CD4-positive, alpha-beta memory T cell (primary cell): Measurements from ENCODE around the gene INAFM1. TPM values are rescaled to one million over a fixed set of nuclear protein-coding genes. Genes with fewer than 3 reads are reported as not detected.

Source experiments
- CTCF ChIA-PET: fragments of 350-600 bp; sonication (Branson Sonifier 250); formaldehyde crosslinking; loops from one replicate; lab custom pipeline; 2021; ENCODE audit warnings: inconsistent platforms; ENCODE audit not compliant: partially characterized antibody; lab: Charles Lee
- POLR2A ChIA-PET: fragments of 350-600 bp; sonication (Branson Sonifier 250); formaldehyde crosslinking; loops from one replicate; lab custom pipeline; 2021; ENCODE audit not compliant: partially characterized antibody; lab: Charles Lee
- DNase-seq, 5 donors: peaks; one replicate each; pipeline versions ENCODE4 v3.0.0 to v3.0.0-alpha.2; 2020 to 2022; ENCODE audit warnings: mixed read lengths in 1 of 5
- H3K27ac ChIP-seq: one replicate; pipeline ENCODE4 v1.7.0; 2013; ENCODE audit warnings: low read depth, low read length
- H3K27me3 ChIP-seq: 2 replicates; pipeline ENCODE4 v1.7.0; 2013; ENCODE audit warnings: mild to moderate bottlenecking, low read length, moderate library complexity; ENCODE audit not compliant: insufficient read depth
- H3K36me3 ChIP-seq: 2 replicates; pipeline ENCODE4 v1.7.0; 2013; ENCODE audit warnings: mild to moderate bottlenecking, low read length, moderate library complexity; ENCODE audit not compliant: insufficient read depth
- H3K4me1 ChIP-seq: 2 replicates; pipeline ENCODE4 v1.7.0; 2013; ENCODE audit warnings: mild to moderate bottlenecking, low read length, moderate library complexity; ENCODE audit not compliant: insufficient read depth
- H3K4me3 ChIP-seq, 2 donors: one replicate each; pipeline ENCODE4 v1.7.0; 2013; ENCODE audit warnings: low read length in 2 of 2, mild to moderate bottlenecking in 1 of 2
- H3K9me3 ChIP-seq, 2 donors: one replicate each; pipeline ENCODE4 v1.7.0; 2013; ENCODE audit warnings: low read length in 2 of 2, control low read depth in 1 of 2; ENCODE audit not compliant: control insufficient read depth in 1 of 2
- H3K27ac Mint-ChIP-seq, 7 donors: one replicate each; pipeline ENCODE4 v1.8.0; 2020 to 2021; ENCODE audit warnings: mixed read lengths in 7 of 7, mild to moderate bottlenecking in 6 of 7, inconsistent platforms in 3 of 7, moderate library complexity in 3 of 7
- H3K27me3 Mint-ChIP-seq, 2 donors: one replicate each; pipeline ENCODE4 v1.8.0; 2020 to 2021; ENCODE audit warnings: mixed read lengths in 2 of 2
- H3K36me3 Mint-ChIP-seq, 2 donors: one replicate each; pipeline ENCODE4 v1.8.0; 2020 to 2021; ENCODE audit warnings: mixed read lengths in 2 of 2, inconsistent platforms in 1 of 2, mild to moderate bottlenecking in 1 of 2
- H3K4me1 Mint-ChIP-seq, 4 donors: one replicate each; pipeline ENCODE4 v1.8.0; 2020 to 2021; ENCODE audit warnings: mixed read lengths in 4 of 4, mild to moderate bottlenecking in 1 of 4
- H3K4me3 Mint-ChIP-seq, 8 donors: one replicate each; pipeline ENCODE4 v1.8.0; 2020 to 2021; ENCODE audit warnings: mixed read lengths in 8 of 8, mild to moderate bottlenecking in 7 of 8, moderate library complexity in 6 of 8, inconsistent platforms in 3 of 8
- H3K9me3 Mint-ChIP-seq, 8 donors: one replicate each; pipeline ENCODE4 v1.8.0; 2020 to 2021; ENCODE audit warnings: mixed read lengths in 8 of 8, mild to moderate bottlenecking in 5 of 8, inconsistent platforms in 3 of 8, moderate library complexity in 1 of 8
- intact Hi-C: fragments of 100-400 bp; cut with micrococcal nuclease; formaldehyde crosslinking; loops from one replicate; pipeline ENCODE4 v1.15.1; 2023
- polyA plus RNA-seq, 2 donors: library from polyadenylated mRNA; unstranded; fragments of 300-500 nt; fragmentation: Illumina TruSeq; gene quantifications; one replicate each; pipeline ENCODE4 v1.2.3, GENCODE V29; 2021
- total RNA-seq, 2 experiments: library from RNA; stranded (reverse); gene quantifications; one replicate each; pipeline ENCODE4 v1.2.3, GENCODE V29; 2021

The INAFM1 gene
- total and polyA plus RNA-seq, 4 experiments from 2014 or later = 1.8 to 16.7 (median 8.5) TPM

DNA sequence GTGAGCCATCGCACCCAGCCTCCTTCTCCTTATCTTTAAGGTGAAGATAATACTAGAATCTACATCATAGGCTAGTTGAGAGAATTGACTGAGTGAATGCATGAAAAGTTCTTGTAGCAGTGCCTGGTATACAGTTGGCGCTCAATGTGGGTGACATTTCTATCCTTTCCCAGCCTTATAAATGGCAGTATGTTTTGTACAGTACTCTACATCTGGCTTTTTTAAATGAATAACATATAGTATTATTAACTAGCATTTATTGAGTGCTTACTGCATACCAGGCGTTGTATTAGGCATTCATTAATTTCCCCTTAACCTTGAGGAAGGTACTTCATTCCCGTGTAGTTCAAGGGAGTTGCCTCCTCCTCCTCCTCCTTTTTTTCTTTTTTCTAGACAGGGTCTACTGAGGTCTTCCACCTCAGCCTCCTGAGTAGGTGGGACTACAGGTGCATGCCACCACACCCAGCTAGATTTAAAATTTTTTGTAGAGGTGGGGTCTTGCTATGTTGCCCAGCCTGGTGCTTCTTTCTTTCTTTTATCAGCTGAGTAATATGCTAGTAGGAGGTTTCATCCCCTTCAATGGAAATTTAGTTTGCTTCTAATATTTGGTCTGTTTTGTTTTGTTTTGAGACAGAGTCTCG, 37.8 kb downstream of the INAFM1 start:
- no peaks in the 10 kb centered on the region for H3K27me3 ChIP-seq
- peak overlapping the region in 1 of 7 donors; percentile 46 for H3K27ac Mint-ChIP-seq
- H3K36me3 Mint-ChIP-seq = no peaks in the 10 kb centered on the region
- ChIA-PET POLR2A (no interaction called here), CTCF (no interaction called here)
- no peaks in the 10 kb centered on the region for H3K36me3 ChIP-seq
- peaks cover 3 to 5% of the 10 kb centered on the region in 2 donors for H3K27me3 Mint-ChIP-seq
- no peak for DNase-seq
- H3K27ac ChIP-seq = no peak overlapping the region
- H3K9me3 ChIP-seq = no peaks in the 10 kb centered on the region
- peaks cover 0 to 2% (median 0%) of the 10 kb centered on the region in 4 donors for H3K4me1 Mint-ChIP-seq
- no peaks in the 10 kb centered on the region for H3K4me1 ChIP-seq
- H3K4me3 Mint-ChIP-seq = no peak overlapping the region
- intact Hi-C loops = no loop called here
- H3K9me3 Mint-ChIP-seq = peaks cover 0 to 2% (median 0%) of the 10 kb centered on the region in 8 donors
- no peak overlapping the region for H3K4me3 ChIP-seq

- POLR2A ChIA-PET = no interaction called here
- no peak overlapping the region for H3K4me3 ChIP-seq
- H3K9me3 ChIP-seq = no peaks in the 10 kb centered on the region
- CTCF ChIA-PET = interaction anchor here (0.6 to 2.0 kb wide), 2 partner anchors 78 to 553 kb away, joined by 3 to 6 read pairs; no protein-coding TSS in a partner anchor
- no peak for DNase-seq
- no peaks in the 10 kb centered on the region for H3K27me3 ChIP-seq
- no peak overlapping the region for H3K4me3 Mint-ChIP-seq
- intact Hi-C loops = no loop called here
- H3K27me3 Mint-ChIP-seq = peaks cover 3 to 7% of the 10 kb centered on the region in 2 donors
- no peaks in the 10 kb centered on the region for H3K36me3 ChIP-seq
- H3K4me1 ChIP-seq = no peaks in the 10 kb centered on the region
- peak overlapping the region in 2 of 7 donors; percentile 38 to 53 for H3K27ac Mint-ChIP-seq
- no peaks in the 10 kb centered on the region for H3K36me3 Mint-ChIP-seq
- peaks cover 0 to 2% (median 0%) of the 10 kb centered on the region in 4 donors for H3K4me1 Mint-ChIP-seq
- H3K27ac ChIP-seq = no peak overlapping the region
- peaks cover 0 to 2% (median 0%) of the 10 kb centered on the region in 8 donors for H3K9me3 Mint-ChIP-seq
Measured at GRCh38 chr19:47313754-47314295, 39.1 kb downstream of the INAFM1 start.

DNA sequence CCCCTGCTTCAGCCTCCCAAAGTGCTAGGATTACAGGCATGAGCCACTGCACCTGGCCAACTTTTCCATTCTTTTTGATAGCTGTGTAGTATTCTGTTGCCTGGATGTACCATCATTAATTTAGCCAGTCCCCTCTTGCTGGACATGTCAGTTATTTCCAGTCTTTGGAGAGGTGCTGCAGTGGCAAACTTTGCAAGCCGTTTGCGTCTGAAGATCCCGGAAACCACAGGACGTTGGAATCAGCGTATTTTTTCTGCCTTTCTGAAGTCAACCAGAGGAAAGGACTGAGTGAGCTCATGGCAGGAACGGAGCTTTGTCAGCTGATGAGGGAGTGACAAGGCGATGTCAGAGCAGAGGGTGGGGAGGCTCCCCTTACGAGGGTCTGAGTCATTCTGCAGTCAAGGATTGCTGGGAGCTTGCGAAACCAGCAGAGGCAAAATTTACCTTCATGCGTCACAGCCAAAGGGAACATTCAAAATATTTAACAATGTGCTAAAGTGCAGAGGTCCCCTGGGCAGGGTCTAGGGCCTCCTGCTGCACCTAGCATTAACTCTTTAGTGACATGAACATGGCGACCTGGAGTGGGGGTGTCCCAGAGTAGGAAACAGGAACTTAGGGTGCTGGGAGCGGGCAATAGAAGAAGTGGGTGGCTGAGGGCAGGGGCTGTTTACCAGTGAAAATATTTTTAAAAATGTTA, 40.6 kb downstream of the INAFM1 start:
- peaks cover 0 to 2% (median 0%) of the 10 kb centered on the region in 4 donors for H3K4me1 Mint-ChIP-seq
- Histone ChIP-seq H3K9me3 (no peaks in the 10 kb centered on the region), H3K4me1 (no peaks in the 10 kb centered on the region), H3K4me3 (no peak overlapping the region), H3K27ac (no peak overlapping the region), H3K36me3 (no peaks in the 10 kb centered on the region), H3K27me3 (no peaks in the 10 kb centered on the region)
- no peaks in the 10 kb centered on the region for H3K36me3 Mint-ChIP-seq
- H3K27ac Mint-ChIP-seq = no peak overlapping the region
- POLR2A ChIA-PET = no interaction called here
- DNase-seq = no peak
- H3K27me3 Mint-ChIP-seq = peaks cover 5 to 11% of the 10 kb centered on the region in 2 donors
- intact Hi-C loops = no loop called here
- peaks cover 0 to 2% (median 0%) of the 10 kb centered on the region in 8 donors for H3K9me3 Mint-ChIP-seq
- CTCF ChIA-PET = interaction anchor here (2.0 kb wide), 1 partner anchor 76 kb away, joined by 6 read pairs; no protein-coding TSS in a partner anchor
- no peak overlapping the region for H3K4me3 Mint-ChIP-seq

DNA sequence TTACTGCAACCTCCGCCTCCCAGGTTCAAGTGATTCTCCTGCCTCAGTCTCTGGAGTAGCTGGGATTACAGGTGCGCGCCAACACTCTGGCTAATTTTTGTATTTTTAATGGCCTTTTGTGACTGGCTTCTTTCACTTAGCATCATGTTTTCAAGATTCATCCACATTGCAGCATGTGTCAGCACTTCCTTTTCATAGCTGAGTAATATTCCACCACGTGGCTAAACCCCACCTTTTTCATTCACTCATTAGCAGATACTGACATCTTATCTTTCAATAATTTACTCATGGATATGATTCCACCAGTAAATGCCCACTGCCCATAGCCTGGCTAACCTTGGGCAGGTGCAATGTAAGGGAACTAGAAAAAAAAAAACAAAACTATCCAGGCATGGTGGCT, 41.8 kb downstream of the INAFM1 start:
- no peak overlapping the region for H3K4me3 Mint-ChIP-seq
- intact Hi-C loops = no loop called here
- H3K27ac Mint-ChIP-seq = no peak overlapping the region
- peaks cover 0 to 2% (median 0%) of the 10 kb centered on the region in 8 donors for H3K9me3 Mint-ChIP-seq
- Histone ChIP-seq H3K27me3 (no peaks in the 10 kb centered on the region), H3K36me3 (no peaks in the 10 kb centered on the region), H3K9me3 (no peaks in the 10 kb centered on the region), H3K4me1 (no peaks in the 10 kb centered on the region), H3K4me3 (no peak overlapping the region), H3K27ac (no peak overlapping the region)
- no peaks in the 10 kb centered on the region for H3K36me3 Mint-ChIP-seq
- ChIA-PET POLR2A (no interaction called here), CTCF (interaction anchor here (1.9 kb wide), 1 partner anchor 20 kb away, joined by 5 read pairs; no protein-coding TSS in a partner anchor)
- DNase-seq = no peak
- H3K27me3 Mint-ChIP-seq = peaks cover 10 to 18% of the 10 kb centered on the region in 2 donors
- peaks cover 0 to 2% (median 0%) of the 10 kb centered on the region in 4 donors for H3K4me1 Mint-ChIP-seq

DNA sequence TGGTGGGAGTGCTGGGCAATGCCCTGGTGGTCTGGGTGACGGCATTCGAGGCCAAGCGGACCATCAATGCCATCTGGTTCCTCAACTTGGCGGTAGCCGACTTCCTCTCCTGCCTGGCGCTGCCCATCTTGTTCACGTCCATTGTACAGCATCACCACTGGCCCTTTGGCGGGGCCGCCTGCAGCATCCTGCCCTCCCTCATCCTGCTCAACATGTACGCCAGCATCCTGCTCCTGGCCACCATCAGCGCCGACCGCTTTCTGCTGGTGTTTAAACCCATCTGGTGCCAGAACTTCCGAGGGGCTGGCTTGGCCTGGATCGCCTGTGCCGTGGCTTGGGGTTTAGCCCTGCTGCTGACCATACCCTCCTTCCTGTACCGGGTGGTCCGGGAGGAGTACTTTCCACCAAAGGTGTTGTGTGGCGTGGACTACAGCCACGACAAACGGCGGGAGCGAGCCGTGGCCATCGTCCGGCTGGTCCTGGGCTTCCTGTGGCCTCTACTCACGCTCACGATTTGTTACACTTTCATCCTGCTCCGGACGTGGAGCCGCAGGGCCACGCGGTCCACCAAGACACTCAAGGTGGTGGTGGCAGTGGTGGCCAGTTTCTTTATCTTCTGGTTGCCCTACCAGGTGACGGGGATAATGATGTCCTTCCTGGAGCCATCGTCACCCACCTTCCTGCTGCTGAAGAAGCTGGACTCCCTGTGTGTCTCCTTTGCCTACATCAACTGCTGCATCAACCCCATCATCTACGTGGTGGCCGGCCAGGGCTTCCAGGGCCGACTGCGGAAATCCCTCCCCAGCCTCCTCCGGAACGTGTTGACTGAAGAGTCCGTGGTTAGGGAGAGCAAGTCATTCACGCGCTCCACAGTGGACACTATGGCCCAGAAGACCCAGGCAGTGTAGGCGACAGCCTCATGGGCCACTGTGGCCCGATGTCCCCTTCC, 45.5 kb downstream of the INAFM1 start:
- Mint-ChIP-seq H3K27ac (no peak overlapping the region), H3K27me3 (peaks cover 15 to 18% of the 10 kb centered on the region in 2 donors), H3K4me1 (peaks cover 0 to 2% (median 0%) of the 10 kb centered on the region in 4 donors), H3K4me3 (no peak overlapping the region), H3K9me3 (peaks cover 0 to 4% (median 0%) of the 10 kb centered on the region in 8 donors), H3K36me3 (no peaks in the 10 kb centered on the region)
- Histone ChIP-seq H3K36me3 (no peaks in the 10 kb centered on the region), H3K9me3 (no peaks in the 10 kb centered on the region), H3K4me3 (no peak overlapping the region), H3K27ac (no peak overlapping the region), H3K27me3 (no peaks in the 10 kb centered on the region), H3K4me1 (no peaks in the 10 kb centered on the region)
- POLR2A ChIA-PET = no interaction called here
- DNase-seq = no peak
- CTCF ChIA-PET = no interaction called here
- intact Hi-C loops = no loop called here

GRCh38 chr19:47321630-47322029, 46.9 kb downstream of the INAFM1 start:
- Mint-ChIP-seq H3K27ac (peak overlapping the region in 1 of 7 donors; percentile 12), H3K4me1 (no peaks in the 10 kb centered on the region), H3K36me3 (no peaks in the 10 kb centered on the region), H3K27me3 (peaks cover 18 to 20% of the 10 kb centered on the region in 2 donors), H3K4me3 (no peak overlapping the region), H3K9me3 (peaks cover 0 to 2% (median 0%) of the 10 kb centered on the region in 8 donors)
- Histone ChIP-seq H3K4me1 (no peaks in the 10 kb centered on the region), H3K4me3 (no peak overlapping the region), H3K27me3 (no peaks in the 10 kb centered on the region), H3K36me3 (no peaks in the 10 kb centered on the region), H3K9me3 (no peaks in the 10 kb centered on the region), H3K27ac (no peak overlapping the region)
- intact Hi-C loops = no loop called here
- CTCF ChIA-PET = no interaction called here
- DNase-seq = no peak
- POLR2A ChIA-PET = no interaction called here
